HEK293T (cell line): ENCODE data around the gene TRIP13.

Experiments used
- ARNT ChIP-seq: fragments of 450-650 bp; IDR thresholded peaks from 2 replicates; pipeline ENCODE4 v1.6.1; 2017; ENCODE audit warnings: mild to moderate bottlenecking
- ELF4 ChIP-seq: fragments of 450-650 bp; IDR thresholded peaks from 2 replicates; pipeline ENCODE4 v1.6.1; 2017; ENCODE audit warnings: antibody characterized with exemption
- FOXA1 ChIP-seq: fragments of 450-650 bp; IDR thresholded peaks from 2 replicates; pipeline ENCODE4 v1.6.1; 2016; ENCODE audit warnings: mild to moderate bottlenecking
- FOXK2 ChIP-seq: fragments of 450-650 bp; IDR thresholded peaks from 2 replicates; pipeline ENCODE4 v1.6.1; 2016; ENCODE audit warnings: mild to moderate bottlenecking
- FOXM1 ChIP-seq: fragments of 450-650 bp; IDR thresholded peaks from 2 replicates; pipeline ENCODE4 v1.6.1; 2017; ENCODE audit warnings: mild to moderate bottlenecking, borderline replicate concordance
- HDGF ChIP-seq: fragments of 450-650 bp; IDR thresholded peaks from 2 replicates; pipeline ENCODE4 v1.6.1; 2017; ENCODE audit warnings: antibody characterized with exemption, borderline replicate concordance
- LEF1 ChIP-seq: fragments of 450-650 bp; IDR thresholded peaks from 2 replicates; pipeline ENCODE4 v1.6.1; 2017; ENCODE audit warnings: mild to moderate bottlenecking, borderline replicate concordance
- SP1 ChIP-seq: fragments of 450-650 bp; IDR thresholded peaks from 2 replicates; pipeline ENCODE4 v1.6.1; 2017
- SUZ12 ChIP-seq: fragments of 450-650 bp; IDR thresholded peaks from 2 replicates; pipeline ENCODE4 v1.6.1; 2016; ENCODE audit warnings: mild to moderate bottlenecking
- TARDBP ChIP-seq: fragments of 450-650 bp; IDR thresholded peaks from 2 replicates; pipeline ENCODE4 v1.6.1; 2016

DNA sequence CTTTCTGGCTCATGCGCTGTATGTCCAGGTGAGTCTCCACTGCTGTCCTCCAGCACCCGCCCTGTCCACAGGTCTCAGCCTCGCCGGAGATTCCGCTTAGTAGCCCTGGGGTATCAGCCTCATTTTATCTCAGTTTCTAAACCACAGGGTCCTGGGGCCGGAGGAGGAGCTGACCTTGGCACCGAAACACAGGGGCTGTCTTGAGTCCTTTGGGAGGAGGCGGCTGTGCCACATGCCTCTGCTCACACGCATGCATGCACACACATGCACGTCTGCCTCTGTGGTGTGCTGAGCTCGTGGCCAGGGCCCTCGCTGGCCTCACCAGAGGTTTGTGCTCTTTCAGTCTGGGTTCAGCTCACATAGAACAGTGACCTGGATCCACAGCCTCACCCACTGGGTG is 23.3 kb downstream of the TRIP13 start:
- TF ChIP-seq TARDBP (no peak), FOXK2 (no peak), HDGF (no peak), FOXA1 (no peak), ELF4 (no peak), SUZ12 (no peak), SP1 (no peak), FOXM1 (no peak), ARNT (no peak), LEF1 (no peak)
